K562 (cell line): Measurements from ENCODE around the gene S100A10. TPM values are rescaled to one million over a fixed set of nuclear protein-coding genes. Genes with fewer than 3 reads are reported as not detected.
A peak's percentile ranks its signal among the peaks of the same experiment; 100 is the strongest.

ENCODE experiments used
- CBX2 ChIP-seq: fragments of 200-600 bp; sonication (generic); IDR thresholded peaks from one replicate; pipeline ENCODE4 v1.6.1; 2012; ENCODE audit warnings: mild to moderate bottlenecking, low read length, inconsistent platforms; ENCODE audit not compliant: insufficient read depth, poor library complexity, severe bottlenecking
- CHAMP1 ChIP-seq: fragments of 450-650 bp; IDR thresholded peaks from 2 replicates; pipeline ENCODE4 v1.6.1; 2016; ENCODE audit warnings: mild to moderate bottlenecking
- ESRRA ChIP-seq: fragments of 450-650 bp; IDR thresholded peaks from 2 replicates; pipeline ENCODE4 v1.6.1; 2014; ENCODE audit warnings: low read depth, mild to moderate bottlenecking, moderate library complexity, borderline replicate concordance
- HINFP ChIP-seq: fragments of 450-650 bp; conservative IDR thresholded peaks from 2 replicates; pipeline ENCODE4 v1.6.1; 2016; ENCODE audit warnings: missing genetic modification characterization, low read depth, mild to moderate bottlenecking, control low read depth, missing compliant biosample characterization
- HMGN3 ChIP-seq: IDR thresholded peaks from 2 replicates; pipeline ENCODE4 v1.6.1; 2011; ENCODE audit warnings: borderline replicate concordance, low read depth, mild to moderate bottlenecking, mixed read lengths, low read length; ENCODE audit not compliant: insufficient read length; ENCODE audit errors: extremely low read depth
- KAT8 ChIP-seq: fragments of 450-650 bp; IDR thresholded peaks from 2 replicates; pipeline ENCODE4 v1.6.1; 2016; ENCODE audit warnings: low read depth, mild to moderate bottlenecking
- KLF1 ChIP-seq: fragments of 450-650 bp; IDR thresholded peaks from 2 replicates; pipeline ENCODE4 v1.6.1; 2016; ENCODE audit warnings: missing genetic modification characterization, missing compliant biosample characterization
- MCM2 ChIP-seq: fragments of 450-650 bp; IDR thresholded peaks from 2 replicates; pipeline ENCODE4 v1.6.1; 2017; ENCODE audit warnings: low read depth, mild to moderate bottlenecking
- NCOR1 ChIP-seq: fragments of 450-650 bp; IDR thresholded peaks from 2 replicates; pipeline ENCODE4 v1.6.1; 2016; ENCODE audit warnings: mild to moderate bottlenecking, moderate library complexity
- PHF21A ChIP-seq: fragments of 450-650 bp; IDR thresholded peaks from 2 replicates; pipeline ENCODE4 v1.6.1; 2017; ENCODE audit warnings: low read depth, borderline replicate concordance
- PYGO2 ChIP-seq: fragments of 450-650 bp; IDR thresholded peaks from 2 replicates; pipeline ENCODE4 v1.6.1; 2016; ENCODE audit warnings: mild to moderate bottlenecking, missing genetic modification characterization, moderate library complexity, missing compliant biosample characterization
- XRCC4 ChIP-seq: IDR thresholded peaks from one replicate; pipeline ENCODE4 v1.6.1; 2011; ENCODE audit not compliant: insufficient read depth, insufficient read length; ENCODE audit errors: extremely low read depth
- ZNF507 ChIP-seq: conservative IDR thresholded peaks from 2 replicates; pipeline ENCODE4 v1.6.1; 2017; ENCODE audit warnings: missing genetic modification characterization, missing compliant biosample characterization
- polyA plus RNA-seq, 8 experiments: library from polyadenylated mRNA; depleted of rRNA in 4 of 8; stranded (reverse) in 5 of 8; unstranded in 3 of 8; fragments of >200 nt; fragmentation: Nextera tagmentation in 2 of 8; fragmentation: Illumina TruSeq in 1 of 8; extraction: Ambion mirVana in 2 of 8; extraction: Trizol in 1 of 8; gene quantifications; 2 replicates each; pipeline versions ENCODE4 v1.2.1 to v1.2.3, GENCODE V29; 2011 to 2014; ENCODE audit warnings: inconsistent platforms in 1 of 8, missing spikeins in 1 of 8
- total RNA-seq, 7 experiments: library from RNA; depleted of rRNA in 6 of 7; stranded (reverse); fragments of >200 nt in 6 of 7; fragmentation: Illumina TruSeq in 2 of 7; extraction: Trizol in 2 of 7; gene quantifications; 2 replicates each; pipeline versions ENCODE4 v1.2.1 to v1.2.3, GENCODE V29; 2011 to 2021; ENCODE audit warnings: low replicate concordance in 1 of 7
- TF ChIP-seq, protein P1 (sequence below): IDR thresholded peaks from 3 replicates; pipeline ENCODE4 v1.6.1; 2011; ENCODE audit warnings: borderline replicate concordance, mild to moderate bottlenecking; ENCODE audit not compliant: insufficient read length, insufficient read depth
- TF ChIP-seq, protein P2 (sequence below): sonication (generic); IDR thresholded peaks from 2 replicates; pipeline ENCODE4 v1.6.1; 2016
- TF ChIP-seq, protein P3 (sequence below): sonication (generic); formaldehyde crosslinking; IDR thresholded peaks from 2 replicates; pipeline ENCODE4 v1.9.0; 2022; ENCODE audit warnings: mild to moderate bottlenecking, missing genetic modification reagents
- TF ChIP-seq, protein P4 (sequence below), 3 experiments: fragments of 200-800 bp in 1 of 3; sonication (Bioruptor generic) in 1 of 3; sonication (generic) in 1 of 3; formaldehyde crosslinking in 1 of 3; IDR thresholded peaks; 2 replicates each; pipeline versions ENCODE4 v1.6.1 to v1.8.0; 2016 to 2022; ENCODE audit warnings: mild to moderate bottlenecking in 2 of 3, missing compliant biosample characterization in 2 of 3, missing genetic modification characterization in 2 of 3, missing genetic modification reagents in 1 of 3

S100A10 gene
- total and polyA plus RNA-seq, 9 of the 15 experiments (the other 6 are each of a cell fraction or from before 2014, with no cell fraction given) = 0.32 to 1.6 (median 0.50) TPM; not detected in 3

DNA sequence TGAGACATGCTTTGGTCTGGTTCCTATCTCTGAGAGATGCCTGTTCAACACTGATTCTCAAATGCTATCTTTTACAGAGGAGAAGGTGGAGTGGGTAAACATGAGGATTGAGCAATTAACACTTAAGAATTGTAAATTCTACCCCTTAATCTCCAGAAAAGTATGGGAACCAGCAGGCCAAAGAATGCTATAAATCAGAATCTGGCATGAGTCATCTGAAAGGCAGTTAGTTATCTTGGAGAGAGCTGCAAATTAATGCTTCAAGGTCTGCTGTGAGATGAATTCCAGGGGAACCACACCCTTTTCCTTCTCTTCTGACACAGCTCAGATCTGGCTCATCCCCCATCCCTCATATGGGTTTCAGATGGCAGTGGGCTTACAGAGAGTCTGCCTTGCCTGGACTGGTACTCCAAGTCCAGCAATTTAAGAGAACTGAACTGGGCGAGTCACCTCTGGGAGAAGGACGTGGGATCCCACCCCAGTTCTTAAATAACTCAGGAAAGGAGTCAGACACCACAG is 5.2 kb downstream of the S100A10 start (continued):
- TF ChIP-seq, protein P1, sequence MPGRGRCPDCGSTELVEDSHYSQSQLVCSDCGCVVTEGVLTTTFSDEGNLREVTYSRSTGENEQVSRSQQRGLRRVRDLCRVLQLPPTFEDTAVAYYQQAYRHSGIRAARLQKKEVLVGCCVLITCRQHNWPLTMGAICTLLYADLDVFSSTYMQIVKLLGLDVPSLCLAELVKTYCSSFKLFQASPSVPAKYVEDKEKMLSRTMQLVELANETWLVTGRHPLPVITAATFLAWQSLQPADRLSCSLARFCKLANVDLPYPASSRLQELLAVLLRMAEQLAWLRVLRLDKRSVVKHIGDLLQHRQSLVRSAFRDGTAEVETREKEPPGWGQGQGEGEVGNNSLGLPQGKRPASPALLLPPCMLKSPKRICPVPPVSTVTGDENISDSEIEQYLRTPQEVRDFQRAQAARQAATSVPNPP = no peak
- TF ChIP-seq XRCC4 (no peak), NCOR1 (peak; percentile 81), MCM2 (no peak), CBX2 (no peak), HMGN3 (peak; percentile 83), CHAMP1 (0 out of 2 replicates have a peak, but pooled peaks have one; percentile 35), PYGO2 (tag) (0 out of 2 replicates have a peak, but pooled peaks have one; percentile 26), ESRRA (no peak), PHF21A (0 out of 2 replicates have a peak, but pooled peaks have one; percentile 53), ZNF507 (tag) (no peak), HINFP (no peak), KLF1 (tag) (peak; percentile 80; the same call in 1 of the 2 replicates), KAT8 (no peak)
- TF ChIP-seq, protein P2, sequence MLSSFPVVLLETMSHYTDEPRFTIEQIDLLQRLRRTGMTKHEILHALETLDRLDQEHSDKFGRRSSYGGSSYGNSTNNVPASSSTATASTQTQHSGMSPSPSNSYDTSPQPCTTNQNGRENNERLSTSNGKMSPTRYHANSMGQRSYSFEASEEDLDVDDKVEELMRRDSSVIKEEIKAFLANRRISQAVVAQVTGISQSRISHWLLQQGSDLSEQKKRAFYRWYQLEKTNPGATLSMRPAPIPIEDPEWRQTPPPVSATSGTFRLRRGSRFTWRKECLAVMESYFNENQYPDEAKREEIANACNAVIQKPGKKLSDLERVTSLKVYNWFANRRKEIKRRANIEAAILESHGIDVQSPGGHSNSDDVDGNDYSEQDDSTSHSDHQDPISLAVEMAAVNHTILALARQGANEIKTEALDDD = peak; percentile 62
- TF ChIP-seq, protein P3, sequence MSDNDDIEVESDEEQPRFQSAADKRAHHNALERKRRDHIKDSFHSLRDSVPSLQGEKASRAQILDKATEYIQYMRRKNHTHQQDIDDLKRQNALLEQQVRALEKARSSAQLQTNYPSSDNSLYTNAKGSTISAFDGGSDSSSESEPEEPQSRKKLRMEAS (CRISPR knock-in tag) = no peak
- TF ChIP-seq, protein P4, sequence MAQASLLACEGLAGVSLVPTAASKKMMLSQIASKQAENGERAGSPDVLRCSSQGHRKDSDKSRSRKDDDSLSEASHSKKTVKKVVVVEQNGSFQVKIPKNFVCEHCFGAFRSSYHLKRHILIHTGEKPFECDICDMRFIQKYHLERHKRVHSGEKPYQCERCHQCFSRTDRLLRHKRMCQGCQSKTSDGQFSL (CRISPR knock-in tag; IDR thresholded peaks at IDR 0.05) = no peak
- TF ChIP-seq, protein P4 (tag; IDR thresholded peaks at IDR 0.05) = no peak
